ENCODE results near the gene TEK. TPM values are rescaled to one million over a fixed set of nuclear protein-coding genes. Genes with fewer than 3 reads are reported as not detected.
A peak's percentile ranks its signal among the peaks of the same experiment; 100 is the strongest.

TEK gene
- total RNA-seq, 6 donors from 2014 or later = 13.6 to 46.7 (median 26.5) TPM

GRCh38 chr9:27094640-27095298 lies 14.3 kb upstream of the TEK start:
- peaks cover 0 to 5% (median 0%) of the 10 kb centered on the region in 4 donors for H3K4me1 ChIP-seq
- H3K27ac ChIP-seq = no peak overlapping the region
- no peak overlapping the region for H3K4me3 ChIP-seq
- H3K9me3 ChIP-seq = no peaks in the 10 kb centered on the region
- no peak for DNase-seq
- H3K27me3 ChIP-seq = no peaks in the 10 kb centered on the region
- 43 to 59% methylated on average over 3 of the region's 3 CpGs for WGBS, 2 donors
- ATAC-seq (ENCODE audit: low FRiP score in 2 of 2) = peak; percentile 42 to 76
- TF ChIP-seq EP300 (IDR thresholded peaks at IDR 0.05) = no peak
- no peak for TF ChIP-seq CTCF (IDR thresholded peaks at IDR 0.05)
- no peak for TF ChIP-seq POLR2AphosphoS5 (IDR thresholded peaks at IDR 0.05)
- TF ChIP-seq POLR2A (IDR thresholded peaks at IDR 0.05) = no peak
- no peaks in the 10 kb centered on the region for H3K36me3 ChIP-seq

GRCh38 chr9:27107241-27107640 lies 1.8 kb upstream of the TEK start:
- no peak for ATAC-seq (ENCODE audit: low FRiP score in 2 of 2)
- TF ChIP-seq POLR2AphosphoS5 (IDR thresholded peaks at IDR 0.05) = no peak
- no peak for TF ChIP-seq CTCF (IDR thresholded peaks at IDR 0.05)
- TF ChIP-seq EP300 (IDR thresholded peaks at IDR 0.05) = no peak
- TF ChIP-seq POLR2A (IDR thresholded peaks at IDR 0.05) = no peak
- no peaks in the 10 kb centered on the region for H3K36me3 ChIP-seq

GRCh38 chr9:27109621-27110020 lies 596 bp downstream of the TEK start:
- no peaks in the 10 kb centered on the region for H3K9me3 ChIP-seq
- DNase-seq (no peak), ATAC-seq (ENCODE audit: low FRiP score in 2 of 2) (no peak)
- TF ChIP-seq EP300 (IDR thresholded peaks at IDR 0.05) (no peak), CTCF (IDR thresholded peaks at IDR 0.05) (no peak), POLR2AphosphoS5 (IDR thresholded peaks at IDR 0.05) (no peak), POLR2A (IDR thresholded peaks at IDR 0.05) (no peak)
- peak overlapping the region; percentile 68 to 80 (median 74) for H3K27ac ChIP-seq
- 33 to 42% methylated on average over 2 of the region's 2 CpGs for WGBS, 2 donors
- H3K27me3 ChIP-seq = no peaks in the 10 kb centered on the region
- peak overlapping the region; percentile 13 to 45 (median 36) for H3K4me3 ChIP-seq
- no peaks in the 10 kb centered on the region for H3K36me3 ChIP-seq
- H3K4me1 ChIP-seq = peaks cover 0 to 3% (median 0%) of the 10 kb centered on the region in 4 donors

More at GRCh38 chr9:27107241-27107640, 1.8 kb upstream of the TEK start:
- Histone ChIP-seq H3K27me3 (no peaks in the 10 kb centered on the region), H3K4me1 (no peaks in the 10 kb centered on the region), H3K4me3 (no peak overlapping the region), H3K9me3 (no peaks in the 10 kb centered on the region), H3K27ac (no peak overlapping the region)
- no peak for DNase-seq
- 87 to 95% methylated on average over 2 of the region's 2 CpGs for WGBS, 2 donors

- 48 to 54% methylated on average over 4 of the region's 4 CpGs for WGBS, 2 donors
- H3K4me1 ChIP-seq = peaks cover 0 to 3% (median 0%) of the 10 kb centered on the region in 4 donors
- H3K9me3 ChIP-seq = no peaks in the 10 kb centered on the region
- TF ChIP-seq POLR2A (IDR thresholded peaks at IDR 0.05) (no peak), POLR2AphosphoS5 (IDR thresholded peaks at IDR 0.05) (no peak), EP300 (IDR thresholded peaks at IDR 0.05) (no peak), CTCF (IDR thresholded peaks at IDR 0.05) (no peak)
- no peaks in the 10 kb centered on the region for H3K36me3 ChIP-seq
- H3K27me3 ChIP-seq = no peaks in the 10 kb centered on the region
- no peak for ATAC-seq (ENCODE audit: low FRiP score in 2 of 2)
- peak overlapping the region; percentile 68 to 80 (median 74) for H3K27ac ChIP-seq
- peak overlapping the region in 3 of 4 donors; percentile 27 to 45 (median 44) for H3K4me3 ChIP-seq
- no peak for DNase-seq
These were observed 1.2 kb downstream of the TEK start for GRCh38 chr9:27110181-27110580.

- H3K27ac ChIP-seq = peak overlapping the region; percentile 68 to 80 (median 74)
- H3K27me3 ChIP-seq = no peaks in the 10 kb centered on the region
- no peaks in the 10 kb centered on the region for H3K9me3 ChIP-seq
- DNase-seq (no peak), ATAC-seq (ENCODE audit: low FRiP score in 2 of 2) (peak in 1 of 2 donors; percentile 62)
- 57 to 83% methylated on average over 2 of the region's 2 CpGs for WGBS, 2 donors
- H3K4me3 ChIP-seq = peak overlapping the region in 1 of 4 donors; percentile 45
- H3K4me1 ChIP-seq = peaks cover 0 to 6% (median 3%) of the 10 kb centered on the region in 4 donors
- TF ChIP-seq EP300 (IDR thresholded peaks at IDR 0.05) (peak in 1 of 4 donors; percentile 55), POLR2AphosphoS5 (IDR thresholded peaks at IDR 0.05) (peak in 1 of 2 donors; percentile 60), POLR2A (IDR thresholded peaks at IDR 0.05) (no peak)
- H3K36me3 ChIP-seq = no peaks in the 10 kb centered on the region
These were observed 3.2 kb downstream of the TEK start for GRCh38 chr9:27112235-27112634.
